NCI-H774 (cell line): ENCODE data around the gene ASB14.

Source experiments
- DNase-seq: peaks from one replicate; lab custom pipeline; 2025; lab: John Stamatoyannopoulos, UW

Gene ASB14

GRCh38 chr3:57257678-57258077, 34.8 kb downstream of the ASB14 start:
- DNase-seq = no peak

- no peak for DNase-seq
Measured at GRCh38 chr3:57256844-57257243, 35.6 kb downstream of the ASB14 start.

- no peak for DNase-seq
Measured at GRCh38 chr3:57252404-57252803, 40.1 kb downstream of the ASB14 start.

GRCh38 chr3:57244946-57245345, 47.5 kb downstream of the ASB14 start:
- no peak for DNase-seq

- DNase-seq = no peak
Measured at GRCh38 chr3:57234613-57235575, 57.6 kb downstream of the ASB14 start.

GRCh38 chr3:57233799-57234198, 58.7 kb downstream of the ASB14 start:
- DNase-seq = no peak

GRCh38 chr3:57230006-57230405, 62.5 kb downstream of the ASB14 start:
- DNase-seq = no peak

- no peak for DNase-seq
Measured at GRCh38 chr3:57227930-57228751, 64.3 kb downstream of the ASB14 start.

- peak; percentile 81 for DNase-seq
Measured at GRCh38 chr3:57227204-57227929, 65.1 kb downstream of the ASB14 start, which contains the start of gene APPL1. Gene APPL1, plus strand, starts transcription at chr3:57227729. Its CDS starts 155 bp downstream, at chr3:57227884.

GRCh38 chr3:57226176-57226575, 66.3 kb downstream of the ASB14 start:
- no peak for DNase-seq

GRCh38 chr3:57224856-57225255, 67.6 kb downstream of the ASB14 start:
- DNase-seq = no peak

- no peak for DNase-seq
Measured at GRCh38 chr3:57221883-57222282, 70.6 kb downstream of the ASB14 start.
